Adrenal gland (tissue), 5 donors: Measurements from ENCODE around the gene ATG4A.

Experiments
- CTCF ChIP-seq, 6 experiments: fragments of 450-650 bp in 4 of 6; fragments of 200-600 bp in 2 of 6; sonication (generic) in 1 of 6; IDR thresholded peaks; 1 replicate in 5 of 6; 2 replicates in 1 of 6; pipeline versions ENCODE4 v1.5.1 to v1.8.0; 2016 to 2021; ENCODE audit warnings: antibody characterized with exemption in 6 of 6, mild to moderate bottlenecking in 2 of 6, moderate library complexity in 1 of 6
- POLR2A ChIP-seq, 2 donors: fragments of 450-650 bp; IDR thresholded peaks; one replicate each; pipeline ENCODE4 v1.6.1; 2017; ENCODE audit warnings: antibody characterized with exemption in 2 of 2, mild to moderate bottlenecking in 2 of 2, moderate library complexity in 1 of 2
- donor health status: DM: no; HTN: no; CAD: no.

DNA sequence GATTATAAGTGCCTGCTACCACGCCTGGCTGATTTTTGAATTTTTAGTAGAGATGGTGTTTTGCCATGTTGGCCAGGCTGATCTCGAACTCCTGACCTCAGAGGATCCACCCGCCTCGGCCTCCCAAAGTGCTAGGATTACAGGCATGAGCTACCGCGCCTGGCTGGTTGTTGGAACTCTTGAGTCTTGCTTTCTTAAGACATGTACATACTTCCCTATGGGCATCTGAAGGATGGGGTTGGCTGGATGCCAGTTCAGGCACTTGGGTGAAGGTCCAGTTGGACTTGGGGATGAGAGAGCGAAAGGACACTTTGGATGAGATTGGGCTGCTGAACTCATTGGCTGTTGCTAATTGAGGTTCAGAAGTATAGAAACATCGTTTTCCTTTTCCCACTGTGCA is 40.5 kb downstream of the ATG4A start:
- TF ChIP-seq CTCF (IDR thresholded peaks at IDR 0.05) (no peak), POLR2A (IDR thresholded peaks at IDR 0.05) (no peak)
